Measurements from ENCODE around the gene SCMH1.

Gene SCMH1

GRCh38 chr1:41200728-41201127, 41.4 kb downstream of the SCMH1 start:
- no peaks in the 10 kb centered on the region for H3K9me3 ChIP-seq (ENCODE audit: insufficient read depth, low read length)
- H3K36me3 ChIP-seq (ENCODE audit: low read length) = peaks cover 8% of the 10 kb centered on the region; the same call in 1 of the 2 replicates
- TF ChIP-seq EZH2phosphoT487 (conservative IDR thresholded peaks at IDR 0.05; ENCODE audit: low read length) (no peak), CTCF (IDR thresholded peaks at IDR 0.05; ENCODE audit: insufficient read depth, low read length, poor library complexity, severe bottlenecking) (no peak)

DNA sequence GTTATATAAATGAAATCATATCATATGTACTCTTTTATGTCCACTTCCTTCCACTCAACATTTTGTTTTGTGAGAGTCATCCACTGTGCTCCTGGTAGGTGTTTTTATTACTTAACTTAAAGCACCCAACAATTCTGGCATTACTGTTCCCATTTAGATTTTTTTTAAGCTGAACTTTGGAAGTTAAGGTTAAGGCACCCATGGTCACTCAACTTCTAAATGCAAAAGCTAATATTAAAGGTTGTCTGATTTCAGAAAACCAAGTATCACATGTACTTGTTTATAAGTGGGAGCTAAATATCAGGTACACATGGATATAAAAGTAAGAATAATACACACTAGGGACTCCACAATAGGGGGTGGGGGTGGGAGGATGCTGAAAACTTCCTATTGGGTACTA, 42.7 kb downstream of the SCMH1 start:
- Histone ChIP-seq H3K9me2 (replicated peaks; ENCODE audit: insufficient read depth, low read length) (no peaks in the 10 kb centered on the region), H3K79me2 (ENCODE audit: insufficient read depth, low read length) (peaks cover 72% of the 10 kb centered on the region), H3K27me3 (ENCODE audit: low read length) (no peaks in the 10 kb centered on the region), H3F3A (ENCODE audit: insufficient read depth) (no peaks in the 10 kb centered on the region), H3K36me3 (ENCODE audit: low read length) (peaks cover 3% of the 10 kb centered on the region; the same call in 1 of the 2 replicates), H3K4me2 (ENCODE audit: low read depth, low read length, poor library complexity, severe bottlenecking) (no peak overlapping the region), H2AFZ (ENCODE audit: low read depth, low read length, severe bottlenecking) (no peak overlapping the region), H3K9me3 (ENCODE audit: insufficient read depth, low read length) (no peaks in the 10 kb centered on the region), H3K9ac (ENCODE audit: low read length) (no peak overlapping the region), H3K4me3 (ENCODE audit: insufficient read depth, low read length, poor library complexity, severe bottlenecking) (no peak overlapping the region), H3K27ac (ENCODE audit: low read depth, low read length) (no peak overlapping the region), H4K20me1 (ENCODE audit: low read depth, low read length) (0 out of 2 replicates have a peak, but pooled peaks cover 4% of the 10 kb centered on the region)
- TF ChIP-seq CTCF (IDR thresholded peaks at IDR 0.05; ENCODE audit: insufficient read depth, low read length, poor library complexity, severe bottlenecking) (no peak), EZH2phosphoT487 (conservative IDR thresholded peaks at IDR 0.05; ENCODE audit: low read length) (no peak)

More at GRCh38 chr1:41200728-41201127, 41.4 kb downstream of the SCMH1 start:
- Histone ChIP-seq H3K9me2 (replicated peaks; ENCODE audit: insufficient read depth, low read length) (no peaks in the 10 kb centered on the region), H3K79me2 (ENCODE audit: insufficient read depth, low read length) (peaks cover 72% of the 10 kb centered on the region), H3K4me2 (ENCODE audit: low read depth, low read length, poor library complexity, severe bottlenecking) (no peak overlapping the region), H3F3A (ENCODE audit: insufficient read depth) (no peaks in the 10 kb centered on the region), H4K20me1 (ENCODE audit: low read depth, low read length) (no peaks in the 10 kb centered on the region), H3K27ac (ENCODE audit: low read depth, low read length) (no peak overlapping the region), H3K9ac (ENCODE audit: low read length) (no peak overlapping the region), H3K4me3 (ENCODE audit: insufficient read depth, low read length, poor library complexity, severe bottlenecking) (no peak overlapping the region), H3K27me3 (ENCODE audit: low read length) (no peaks in the 10 kb centered on the region), H2AFZ (ENCODE audit: low read depth, low read length, severe bottlenecking) (no peak overlapping the region)

GRCh38 chr1:41192456-41193178, 49.5 kb downstream of the SCMH1 start:
- no peak for TF ChIP-seq EZH2phosphoT487 (conservative IDR thresholded peaks at IDR 0.05; ENCODE audit: low read length)
- no peak for TF ChIP-seq CTCF (IDR thresholded peaks at IDR 0.05; ENCODE audit: insufficient read depth, low read length, poor library complexity, severe bottlenecking)
- Histone ChIP-seq H3K27me3 (ENCODE audit: low read length) (no peaks in the 10 kb centered on the region), H3K9me2 (replicated peaks; ENCODE audit: insufficient read depth, low read length) (no peaks in the 10 kb centered on the region), H3K9me3 (ENCODE audit: insufficient read depth, low read length) (no peaks in the 10 kb centered on the region), H3K27ac (ENCODE audit: low read depth, low read length) (no peak overlapping the region), H2AFZ (ENCODE audit: low read depth, low read length, severe bottlenecking) (no peak overlapping the region), H3K79me2 (ENCODE audit: insufficient read depth, low read length) (peaks cover 62% of the 10 kb centered on the region), H3K4me3 (ENCODE audit: insufficient read depth, low read length, poor library complexity, severe bottlenecking) (no peak overlapping the region), H3K9ac (ENCODE audit: low read length) (no peak overlapping the region), H4K20me1 (ENCODE audit: low read depth, low read length) (peaks cover 13% of the 10 kb centered on the region; the same call in 1 of the 2 replicates), H3K36me3 (ENCODE audit: low read length) (no peaks in the 10 kb centered on the region), H3F3A (ENCODE audit: insufficient read depth) (no peaks in the 10 kb centered on the region), H3K4me2 (ENCODE audit: low read depth, low read length, poor library complexity, severe bottlenecking) (no peak overlapping the region)
